HepG2 (cell line): ENCODE results near the gene SKP1. TPM values are rescaled to one million over a fixed set of nuclear protein-coding genes. Genes with fewer than 3 reads are reported as not detected.

ENCODE experiments used
- ARID3A ChIP-seq: IDR thresholded peaks from 2 replicates; pipeline ENCODE4 v1.6.1; 2012; ENCODE audit warnings: low read depth, low read length, improper control_type of control experiment
- ARNTL ChIP-seq: sonication (generic); formaldehyde crosslinking; IDR thresholded peaks from 2 replicates; pipeline ENCODE4 v1.4.0; 2020; ENCODE audit warnings: mild to moderate bottlenecking, missing genetic modification reagents
- ESRRA ChIP-seq: sonication (generic); formaldehyde crosslinking; IDR thresholded peaks from 2 replicates; pipeline ENCODE4 v1.5.1; 2020; ENCODE audit warnings: mild to moderate bottlenecking, low read depth, missing genetic modification reagents
- FLYWCH1 ChIP-seq: sonication (generic); formaldehyde crosslinking; IDR thresholded peaks from 2 replicates; pipeline ENCODE4 v1.8.1; 2023; ENCODE audit warnings: mild to moderate bottlenecking, missing genetic modification reagents
- HIVEP1 ChIP-seq: sonication (generic); formaldehyde crosslinking; IDR thresholded peaks from 2 replicates; pipeline ENCODE4 v1.4.0; 2020; ENCODE audit warnings: mild to moderate bottlenecking, missing genetic modification reagents
- HMGA1 ChIP-seq: sonication (generic); formaldehyde crosslinking; conservative IDR thresholded peaks from 2 replicates; pipeline ENCODE4 v1.4.0; 2020; ENCODE audit warnings: missing genetic modification reagents
- MIXL1 ChIP-seq: IDR thresholded peaks from 2 replicates; pipeline ENCODE4 v1.6.1; 2016
- PAX8 ChIP-seq: sonication (generic); formaldehyde crosslinking; IDR thresholded peaks from 2 replicates; pipeline ENCODE4 v1.8.0; 2022; ENCODE audit warnings: mild to moderate bottlenecking, missing genetic modification reagents, borderline replicate concordance
- SP2 ChIP-seq: sonication (generic); formaldehyde crosslinking; IDR thresholded peaks from 2 replicates; pipeline ENCODE4 v1.5.1; 2020; ENCODE audit warnings: mild to moderate bottlenecking, missing genetic modification reagents
- SRSF4 ChIP-seq: fragments of 200-400 bp; formaldehyde crosslinking; IDR thresholded peaks from one replicate; pipeline ENCODE4 v1.6.1; 2018; ENCODE audit warnings: mild to moderate bottlenecking, low read depth, low read length, moderate library complexity; ENCODE audit not compliant: poor library complexity, severe bottlenecking
- TAF1 ChIP-seq: sonication (generic); formaldehyde crosslinking; IDR thresholded peaks from 2 replicates; pipeline ENCODE4 v1.4.0; 2020; ENCODE audit warnings: missing genetic modification reagents
- XBP1 ChIP-seq: sonication (generic); formaldehyde crosslinking; IDR thresholded peaks from 2 replicates; pipeline ENCODE4 v1.5.0; 2020; ENCODE audit warnings: missing genetic modification reagents
- ZBTB3 ChIP-seq: sonication (generic); formaldehyde crosslinking; IDR thresholded peaks from 2 replicates; pipeline ENCODE4 v1.4.0; 2020; ENCODE audit warnings: low read depth, mild to moderate bottlenecking, moderate library complexity, missing genetic modification reagents, borderline replicate concordance
- ZBTB37 ChIP-seq: sonication (generic); formaldehyde crosslinking; IDR thresholded peaks from 2 replicates; pipeline ENCODE4 v1.4.0; 2020; ENCODE audit warnings: mild to moderate bottlenecking, missing genetic modification reagents
- ZC3H13 ChIP-seq: sonication (generic); formaldehyde crosslinking; IDR thresholded peaks from 2 replicates; pipeline ENCODE4 v1.8.1; 2023; ENCODE audit warnings: mild to moderate bottlenecking, missing genetic modification reagents, moderate library complexity
- ZNF101 ChIP-seq: sonication (generic); formaldehyde crosslinking; IDR thresholded peaks from 2 replicates; pipeline ENCODE4 v1.4.0; 2020; ENCODE audit warnings: mild to moderate bottlenecking, low read depth, missing genetic modification reagents, borderline replicate concordance
- ZNF720 ChIP-seq: sonication (generic); formaldehyde crosslinking; IDR thresholded peaks from 2 replicates; pipeline ENCODE4 v1.4.0; 2020; ENCODE audit warnings: missing genetic modification reagents
- ZNF746 ChIP-seq: sonication (generic); formaldehyde crosslinking; IDR thresholded peaks from 2 replicates; pipeline ENCODE4 v1.8.0; 2022; ENCODE audit warnings: mild to moderate bottlenecking, missing genetic modification reagents
- polyA plus RNA-seq, 8 experiments: library from polyadenylated mRNA; depleted of rRNA in 3 of 8; stranded (reverse) in 7 of 8; unstranded in 1 of 8; fragments of >200 nt; fragmentation: Illumina TruSeq in 4 of 8; extraction: Trizol in 4 of 8; gene quantifications; 2 replicates each; pipeline versions ENCODE4 v1.2.1 to v1.2.3, GENCODE V29; 2011 to 2016; ENCODE audit warnings: low read depth in 4 of 8, missing spikeins in 1 of 8, mixed read lengths in 1 of 8; ENCODE audit not compliant: insufficient read depth in 1 of 8
- total RNA-seq, 5 experiments: library from RNA; depleted of rRNA; stranded (reverse); fragments of >200 nt; fragmentation: Illumina TruSeq; extraction: Trizol; gene quantifications; 2 replicates each; pipeline ENCODE4 v1.2.3, GENCODE V29; 2016; ENCODE audit warnings: low read depth in 1 of 5
- TF ChIP-seq, protein P1 (sequence below): sonication (generic); formaldehyde crosslinking; IDR thresholded peaks from 2 replicates; pipeline ENCODE4 v1.4.0; 2020; ENCODE audit warnings: mild to moderate bottlenecking, missing genetic modification reagents
- TF ChIP-seq, protein P2 (sequence below): sonication (generic); formaldehyde crosslinking; IDR thresholded peaks from 2 replicates; pipeline ENCODE4 v1.8.0; 2023; ENCODE audit warnings: mild to moderate bottlenecking, missing genetic modification reagents

Gene SKP1
- total and polyA plus RNA-seq, 2 of the 13 experiments (the other 11 are each of a cell fraction or from before 2014, with no cell fraction given): 134 to 340 TPM

GRCh38 chr5:134176511-134177368, at the start of gene SKP1 (continued):
- TF ChIP-seq, protein P1, sequence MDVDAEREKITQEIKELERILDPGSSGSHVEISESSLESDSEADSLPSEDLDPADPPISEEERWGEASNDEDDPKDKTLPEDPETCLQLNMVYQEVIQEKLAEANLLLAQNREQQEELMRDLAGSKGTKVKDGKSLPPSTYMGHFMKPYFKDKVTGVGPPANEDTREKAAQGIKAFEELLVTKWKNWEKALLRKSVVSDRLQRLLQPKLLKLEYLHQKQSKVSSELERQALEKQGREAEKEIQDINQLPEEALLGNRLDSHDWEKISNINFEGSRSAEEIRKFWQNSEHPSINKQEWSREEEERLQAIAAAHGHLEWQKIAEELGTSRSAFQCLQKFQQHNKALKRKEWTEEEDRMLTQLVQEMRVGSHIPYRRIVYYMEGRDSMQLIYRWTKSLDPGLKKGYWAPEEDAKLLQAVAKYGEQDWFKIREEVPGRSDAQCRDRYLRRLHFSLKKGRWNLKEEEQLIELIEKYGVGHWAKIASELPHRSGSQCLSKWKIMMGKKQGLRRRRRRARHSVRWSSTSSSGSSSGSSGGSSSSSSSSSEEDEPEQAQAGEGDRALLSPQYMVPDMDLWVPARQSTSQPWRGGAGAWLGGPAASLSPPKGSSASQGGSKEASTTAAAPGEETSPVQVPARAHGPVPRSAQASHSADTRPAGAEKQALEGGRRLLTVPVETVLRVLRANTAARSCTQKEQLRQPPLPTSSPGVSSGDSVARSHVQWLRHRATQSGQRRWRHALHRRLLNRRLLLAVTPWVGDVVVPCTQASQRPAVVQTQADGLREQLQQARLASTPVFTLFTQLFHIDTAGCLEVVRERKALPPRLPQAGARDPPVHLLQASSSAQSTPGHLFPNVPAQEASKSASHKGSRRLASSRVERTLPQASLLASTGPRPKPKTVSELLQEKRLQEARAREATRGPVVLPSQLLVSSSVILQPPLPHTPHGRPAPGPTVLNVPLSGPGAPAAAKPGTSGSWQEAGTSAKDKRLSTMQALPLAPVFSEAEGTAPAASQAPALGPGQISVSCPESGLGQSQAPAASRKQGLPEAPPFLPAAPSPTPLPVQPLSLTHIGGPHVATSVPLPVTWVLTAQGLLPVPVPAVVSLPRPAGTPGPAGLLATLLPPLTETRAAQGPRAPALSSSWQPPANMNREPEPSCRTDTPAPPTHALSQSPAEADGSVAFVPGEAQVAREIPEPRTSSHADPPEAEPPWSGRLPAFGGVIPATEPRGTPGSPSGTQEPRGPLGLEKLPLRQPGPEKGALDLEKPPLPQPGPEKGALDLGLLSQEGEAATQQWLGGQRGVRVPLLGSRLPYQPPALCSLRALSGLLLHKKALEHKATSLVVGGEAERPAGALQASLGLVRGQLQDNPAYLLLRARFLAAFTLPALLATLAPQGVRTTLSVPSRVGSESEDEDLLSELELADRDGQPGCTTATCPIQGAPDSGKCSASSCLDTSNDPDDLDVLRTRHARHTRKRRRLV (CRISPR knock-in tag): peak; percentile 87; the same call in 1 of the 2 replicates
- TF ChIP-seq ZBTB3 (CRISPR knock-in tag) (no peak), SP2 (no peak), ARNTL (CRISPR knock-in tag) (peak; percentile 63), ZC3H13 (CRISPR knock-in tag) (no peak; the same call in 1 of the 2 replicates), PAX8 (CRISPR knock-in tag) (no peak), MIXL1 (peak; percentile 29; the same call in 1 of the 2 replicates), HMGA1 (CRISPR knock-in tag) (no peak), ZNF746 (CRISPR knock-in tag) (no peak), TAF1 (peak; percentile 95), ARID3A (no peak), XBP1 (CRISPR knock-in tag) (peak; percentile 85; the same call in 1 of the 2 replicates), ESRRA (CRISPR knock-in tag) (no peak), ZBTB37 (CRISPR knock-in tag) (no peak), ZNF101 (CRISPR knock-in tag) (no peak), ZNF720 (no peak), SRSF4 (no peak), HIVEP1 (peak; percentile 68; the same call in 1 of the 2 replicates), FLYWCH1 (CRISPR knock-in tag) (peak; percentile 92; the same call in 1 of the 2 replicates)
- TF ChIP-seq, protein P2, sequence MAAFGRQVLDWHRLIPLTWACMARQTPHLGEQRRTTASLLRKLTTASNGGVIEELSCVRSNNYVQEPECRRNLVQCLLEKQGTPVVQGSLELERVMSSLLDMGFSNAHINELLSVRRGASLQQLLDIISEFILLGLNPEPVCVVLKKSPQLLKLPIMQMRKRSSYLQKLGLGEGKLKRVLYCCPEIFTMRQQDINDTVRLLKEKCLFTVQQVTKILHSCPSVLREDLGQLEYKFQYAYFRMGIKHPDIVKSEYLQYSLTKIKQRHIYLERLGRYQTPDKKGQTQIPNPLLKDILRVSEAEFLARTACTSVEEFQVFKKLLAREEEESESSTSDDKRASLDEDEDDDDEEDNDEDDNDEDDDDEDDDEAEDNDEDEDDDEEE (CRISPR knock-in tag): no peak; the same call in 1 of the 2 replicates
